HepG2 (cell line): ENCODE measurements around the gene CIART. TPM values are rescaled to one million over a fixed set of nuclear protein-coding genes. Genes with fewer than 3 reads are reported as not detected.

Experiments
- ATAC-seq: fragments of 200-7000 bp; cut with Tn5 transposase; 3 replicates; pipeline ENCODE4 v1.9.1; 2020; ENCODE audit warnings: mild to moderate bottlenecking, moderate library complexity
- BruUV-seq: library from RNA; stranded (reverse); fragments of 400-500 nt; replicated peaks from 2 replicates; lab custom pipeline; 2021; lab: Mats Ljungman, UMichigan
- CTCF ChIA-PET: fragments of 300-600 bp; formaldehyde crosslinking; extraction: SDS; loops from one replicate; lab custom pipeline; 2021; ENCODE audit warnings: low total read pairs, inconsistent platforms, low intra/inter-chr PET ratio; lab: Yijun Ruan, JAX
- POLR2A ChIA-PET: fragments of 350-600 bp; sonication (Branson Sonifier 250); formaldehyde crosslinking; loops from one replicate; lab custom pipeline; 2020; ENCODE audit warnings: antibody characterized with exemption, inconsistent platforms; lab: Yijun Ruan, JAX
- DNase-seq: peaks from one replicate; pipeline ENCODE4 v3.0.0-alpha.2; 2015; ENCODE audit warnings: low spot score
- FAIRE-seq: peaks from 3 replicates; lab custom pipeline; 2011; peaks lifted over from hg19 to GRCh38; lab: Jason Lieb, UNC
- H2AFZ ChIP-seq: one replicate; pipeline ENCODE4 v1.6.1; 2011; ENCODE audit warnings: low read length, inconsistent platforms
- H3K27ac ChIP-seq: fragments of 300-600 bp; 3 replicates; pipeline ENCODE4 v1.8.0; 2011; ENCODE audit warnings: mixed run types, mild to moderate bottlenecking, mixed read lengths, low read length, inconsistent platforms; ENCODE audit not compliant: insufficient read depth; ENCODE audit errors: extremely low read length
- H3K27me3 ChIP-seq, 2 experiments: fragments of 200-600 bp in 1 of 2; 2 replicates in 1 of 2; 3 replicates in 1 of 2; pipeline versions ENCODE4 v1.6.0 to v1.8.0; 2011; ENCODE audit warnings: low read length in 2 of 2, mild to moderate bottlenecking in 2 of 2, moderate library complexity in 2 of 2, inconsistent platforms in 1 of 2; ENCODE audit not compliant: insufficient read depth in 2 of 2, control insufficient read depth in 1 of 2
- H3K36me3 ChIP-seq, 2 experiments: fragments of 200-600 bp in 1 of 2; replicated peaks in 1 of 2; 2 replicates in 1 of 2; 3 replicates in 1 of 2; pipeline versions ENCODE4 v1.5.1 to v1.8.0; 2011; ENCODE audit warnings: low read length in 2 of 2, inconsistent platforms in 1 of 2; ENCODE audit not compliant: insufficient read depth in 2 of 2, control insufficient read depth in 1 of 2
- H3K4me1 ChIP-seq: 2 replicates; pipeline ENCODE4 v1.5.1; 2012; ENCODE audit warnings: low read length, inconsistent platforms; ENCODE audit not compliant: insufficient read depth
- H3K4me2 ChIP-seq: 2 replicates; pipeline ENCODE4 v1.6.0; 2011; ENCODE audit warnings: low read depth, low read length, inconsistent platforms
- H3K4me3 ChIP-seq, 3 experiments: fragments of 200-600 bp in 1 of 3; sonication (generic), shearing (Covaris generic) in 1 of 3; replicated peaks in 1 of 3; 2 replicates each; pipeline ENCODE4 v1.5.1; 2011 to 2016; ENCODE audit warnings: low read length in 3 of 3, inconsistent platforms in 2 of 3, low read depth in 2 of 3, mild to moderate bottlenecking in 2 of 3, control low read depth in 1 of 3, mixed read lengths in 1 of 3; ENCODE audit not compliant: insufficient read depth in 1 of 3
- H3K79me2 ChIP-seq: one replicate; pipeline ENCODE4 v1.6.1; 2011; ENCODE audit warnings: low read length, inconsistent platforms; ENCODE audit not compliant: insufficient read depth
- H3K9ac ChIP-seq: 2 replicates; pipeline ENCODE4 v1.6.0; 2011; ENCODE audit warnings: mild to moderate bottlenecking, low read depth, low read length, inconsistent platforms; ENCODE audit not compliant: insufficient read depth
- H3K9me3 ChIP-seq: 2 replicates; pipeline ENCODE4 v1.5.1; 2012; ENCODE audit warnings: mild to moderate bottlenecking, low read length
- H4K20me1 ChIP-seq: 2 replicates; pipeline ENCODE4 v1.6.0; 2011; ENCODE audit warnings: inconsistent platforms, mild to moderate bottlenecking, low read length, moderate library complexity; ENCODE audit not compliant: insufficient read depth
- BHLHE40 ChIP-seq: IDR thresholded peaks from 2 replicates; pipeline ENCODE4 v1.6.1; 2011; ENCODE audit warnings: low read length, improper control_type of control experiment
- DPF2 ChIP-seq: sonication (generic); formaldehyde crosslinking; IDR thresholded peaks from 2 replicates; pipeline ENCODE4 v1.4.0; 2020; ENCODE audit warnings: mild to moderate bottlenecking, low read depth, missing genetic modification reagents, borderline replicate concordance
- FOXP1 ChIP-seq, 2 experiments: fragments of 450-650 bp in 1 of 2; IDR thresholded peaks; 2 replicates each; pipeline ENCODE4 v1.6.1; 2017 to 2018; ENCODE audit warnings: antibody characterized with exemption in 1 of 2
- IRX3 ChIP-seq: sonication (generic); formaldehyde crosslinking; IDR thresholded peaks from 2 replicates; pipeline ENCODE4 v1.8.1; 2023; ENCODE audit warnings: mild to moderate bottlenecking, low read depth, missing genetic modification reagents, borderline replicate concordance
- KDM5A ChIP-seq: fragments of 200-600 bp; sonication (generic); IDR thresholded peaks from 2 replicates; pipeline ENCODE4 v1.7.0; 2018; ENCODE audit warnings: antibody characterized with exemption, mild to moderate bottlenecking, low read length, borderline replicate concordance
- MNT ChIP-seq: fragments of 450-650 bp; IDR thresholded peaks from 2 replicates; pipeline ENCODE4 v1.6.1; 2016
- NFKBIZ ChIP-seq: IDR thresholded peaks from 2 replicates; pipeline ENCODE4 v1.6.1; 2018; ENCODE audit warnings: missing genetic modification reagents, missing compliant biosample characterization
- PRDM15 ChIP-seq: sonication (generic); formaldehyde crosslinking; IDR thresholded peaks from 2 replicates; pipeline ENCODE4 v1.4.0; 2020; ENCODE audit warnings: missing genetic modification reagents
- PTBP1 ChIP-seq: fragments of 200-400 bp; formaldehyde crosslinking; IDR thresholded peaks from 2 replicates; pipeline ENCODE4 v1.6.1; 2018; ENCODE audit warnings: low read length, low read depth; ENCODE audit not compliant: poor library complexity, severe bottlenecking
- SIN3B ChIP-seq: fragments of 150-350 bp; IDR thresholded peaks from 2 replicates; pipeline ENCODE4 v1.6.1; 2014; ENCODE audit warnings: low read length
- TAF1 ChIP-seq: sonication (generic); formaldehyde crosslinking; IDR thresholded peaks from 2 replicates; pipeline ENCODE4 v1.4.0; 2020; ENCODE audit warnings: missing genetic modification reagents
- ZGPAT ChIP-seq: IDR thresholded peaks from 2 replicates; pipeline ENCODE4 v1.6.1; 2016; ENCODE audit warnings: mild to moderate bottlenecking
- ZNF670 ChIP-seq: sonication (generic); formaldehyde crosslinking; IDR thresholded peaks from 2 replicates; pipeline ENCODE4 v1.8.0; 2022; ENCODE audit warnings: mild to moderate bottlenecking, missing genetic modification reagents, borderline replicate concordance
- ZSCAN22 ChIP-seq: sonication (generic); formaldehyde crosslinking; IDR thresholded peaks from 2 replicates; pipeline ENCODE4 v1.4.0; 2020; ENCODE audit warnings: mild to moderate bottlenecking, missing genetic modification reagents
- WGBS: methylation state at CpG from one replicate; pipeline ENCODE4 v1.1.6; 2017; ENCODE audit warnings: low lambda C conversion rate; 5-methylcytosine and 5-hydroxymethylcytosine counted together
- in situ Hi-C: cut with HindIII; loops from 2 replicates; pipeline ENCODE4 v1.10.0; 2017; ENCODE audit warnings: low pct_unique_long_range_greater_than_20kb; ENCODE audit not compliant: extremely low pct_ligation_motif_present
- intact Hi-C: fragments of 100-400 bp; cut with micrococcal nuclease; formaldehyde crosslinking; loops from one replicate; pipeline ENCODE4 v1.10.0; 2022; ENCODE audit not compliant: unreplicated experiment
- polyA plus RNA-seq, 8 experiments: library from polyadenylated mRNA; depleted of rRNA in 3 of 8; stranded (reverse) in 7 of 8; unstranded in 1 of 8; fragments of >200 nt; fragmentation: Illumina TruSeq in 4 of 8; extraction: Trizol in 4 of 8; gene quantifications; 2 replicates each; pipeline versions ENCODE4 v1.2.1 to v1.2.3, GENCODE V29; 2011 to 2016; ENCODE audit warnings: low read depth in 4 of 8, missing spikeins in 1 of 8, mixed read lengths in 1 of 8; ENCODE audit not compliant: insufficient read depth in 1 of 8
- total RNA-seq, 5 experiments: library from RNA; depleted of rRNA; stranded (reverse); fragments of >200 nt; fragmentation: Illumina TruSeq; extraction: Trizol; gene quantifications; 2 replicates each; pipeline ENCODE4 v1.2.3, GENCODE V29; 2016; ENCODE audit warnings: low read depth in 1 of 5

Gene CIART
- total and polyA plus RNA-seq, 2 of the 13 experiments (the other 11 are each of a cell fraction or from before 2014, with no cell fraction given), result 0.58 TPM; not detected in 1

- H3K36me3 ChIP-seq, result 0 out of 5 replicates have a peak, but pooled peaks cover 0 to 1% of the 10 kb centered on the region in 2 experiments
- H3K27ac ChIP-seq, result peak within 1 kb of the TSS; percentile 88
- peak within 1 kb of the TSS; percentile 69 for H2AFZ ChIP-seq
- H3K9ac ChIP-seq, result peak within 1 kb of the TSS; percentile 90
- H3K79me2 ChIP-seq, result peaks cover 41% of the 10 kb centered on the region
- H4K20me1 ChIP-seq, result no peaks in the 10 kb centered on the region
- ChIA-PET POLR2A (interaction anchor here (1.0 kb wide), 1 partner anchor 44 kb away, joined by 3 read pairs; no protein-coding TSS in a partner anchor), CTCF (no interaction called here)
- in situ Hi-C loops (no loop called here), intact Hi-C loops (no loop called here)
- no TSS peak for BruUV-seq
- FAIRE-seq (peak; percentile 99), ATAC-seq (peak; percentile 94), DNase-seq (peak; percentile 99)
- WGBS, result under 1% methylated on average over 33 of the region's 33 CpGs
- H3K27me3 ChIP-seq, result no peaks in the 10 kb centered on the region; a peak in 2 of 5 replicates
- peaks cover 31% of the 10 kb centered on the region for H3K4me1 ChIP-seq
- H3K9me3 ChIP-seq, result no peaks in the 10 kb centered on the region
- H3K4me2 ChIP-seq, result peak within 1 kb of the TSS; percentile 93
- peak within 1 kb of the TSS; percentile 83 to 93 (median 84) for H3K4me3 ChIP-seq
- TF ChIP-seq PTBP1 (no peak), MNT (peak; percentile 67), IRX3 (CRISPR knock-in tag) (no peak), KDM5A (peak; percentile 66; the same call in 1 of the 2 replicates), FOXP1 (IDR thresholded peaks at IDR 0.05) (peak; percentile 48; the same call in 1 of the 2 replicates), FOXP1 (CRISPR knock-in tag; IDR thresholded peaks at IDR 0.05) (no peak), ZSCAN22 (CRISPR knock-in tag) (no peak), BHLHE40 (peak; percentile 51; the same call in 1 of the 2 replicates), DPF2 (CRISPR knock-in tag) (no peak), NFKBIZ (CRISPR knock-in tag) (no peak), TAF1 (CRISPR knock-in tag) (peak; percentile 100), ZNF670 (CRISPR knock-in tag) (no peak), SIN3B (no peak), PRDM15 (CRISPR knock-in tag) (no peak), ZGPAT (peak; percentile 61)
Observed at GRCh38 chr1:150235852-150236613, 46.3 kb upstream of the CIART start, which contains the start of gene ANP32E. Gene ANP32E, minus strand, starts transcription at chr1:150236112. Its CDS starts 326 bp downstream, at chr1:150235786.
